Right lobe of liver (tissue), 6 donors: Measurements from ENCODE around the gene VPS36. TPM values are rescaled to one million over a fixed set of nuclear protein-coding genes. Genes with fewer than 3 reads are reported as not detected.
A peak's percentile ranks its signal among the peaks of the same experiment; 100 is the strongest.
"Not testable (repeated sequence)": the region's sequence is repeated elsewhere in the genome, so short reads cannot be mapped to it uniquely, and the experiment has no call there.

Experiments used
- ATAC-seq, 4 donors: fragments of 200-7000 bp; cut with Tn5 transposase; one replicate each; pipeline ENCODE4 v1.9.1; 2020; ENCODE audit warnings: mild to moderate bottlenecking in 4 of 4, moderate library complexity in 4 of 4
- DNase-seq, 3 donors: peaks; one replicate each; pipeline ENCODE4 v3.0.0-alpha.2; 2020
- H3K27ac ChIP-seq, 3 donors: fragments of 200-600 bp; one replicate each; pipeline ENCODE4 v1.8.0; 2022
- H3K27me3 ChIP-seq, 2 donors: fragments of 200-600 bp; one replicate each; pipeline ENCODE4 v1.8.0; 2022
- H3K36me3 ChIP-seq, 4 donors: fragments of 200-600 bp; sonication (generic) in 1 of 4; one replicate each; pipeline versions ENCODE4 v1.5.1 to v1.8.0; 2017 to 2022; ENCODE audit warnings: control low read depth in 1 of 4
- H3K4me1 ChIP-seq, 4 donors: fragments of 200-600 bp; sonication (generic) in 1 of 4; one replicate each; pipeline versions ENCODE4 v1.5.1 to v1.8.0; 2017 to 2022; ENCODE audit warnings: control low read depth in 1 of 4
- H3K4me3 ChIP-seq, 3 donors: fragments of 200-600 bp; one replicate each; pipeline ENCODE4 v1.8.0; 2022
- H3K9me3 ChIP-seq, 4 donors: fragments of 200-600 bp; sonication (generic) in 1 of 4; one replicate each; pipeline versions ENCODE4 v1.5.1 to v1.8.0; 2017 to 2022; ENCODE audit warnings: control low read depth in 1 of 4
- POLR2A ChIP-seq: fragments of 450-650 bp; IDR thresholded peaks from one replicate; pipeline ENCODE4 v1.6.1; 2017; ENCODE audit warnings: antibody characterized with exemption, mild to moderate bottlenecking
- WGBS: methylation state at CpG from one replicate; pipeline ENCODE4 v1.1.6; 2018; ENCODE audit warnings: low coverage, low lambda C conversion rate; ENCODE audit not compliant: insufficient coverage; ENCODE audit errors: missing lambda C conversion rate; 5-methylcytosine and 5-hydroxymethylcytosine counted together
- intact Hi-C, 2 donors: fragments of 100-400 bp; cut with DNase I; formaldehyde crosslinking; loops; one replicate each; pipeline versions ENCODE4 v1.11.2 to v1.14.1; 2022
- total RNA-seq, 6 experiments: library from RNA; depleted of rRNA in 2 of 6; stranded (reverse); fragments of >200 nt in 2 of 6; fragmentation: NEBNext Ultra II Directional in 3 of 6; extraction: Animal tissue kit (Norgen Biotek cat#: 25700) in 3 of 6; gene quantifications; one replicate each; pipeline versions ENCODE4 v1.1.0 to v1.2.4, GENCODE V29; 2016 to 2023
- TF ChIP-seq, protein P1 (sequence below), 4 donors: fragments of 200-600 bp in 3 of 4; fragments of 450-650 bp in 1 of 4; IDR thresholded peaks; one replicate each; pipeline versions ENCODE4 v1.5.1 to v1.8.0; 2016 to 2022; ENCODE audit warnings: antibody characterized with exemption in 4 of 4, mild to moderate bottlenecking in 2 of 4
- donor health status: DM: no; HTN: yes; CAD: no.
- donor health status: DM: no; HTN: no; CAD: no.
- donor health status: DM: no; HTN: no; CAD: no.
- donor health status: DM: no; HTN: yes; CAD: no.
- donor health status: DM: no; HTN: yes; CAD: no.

Gene VPS36
- total RNA-seq, 6 experiments from 2014 or later = 14.6 to 25.7 (median 21.5) TPM

DNA sequence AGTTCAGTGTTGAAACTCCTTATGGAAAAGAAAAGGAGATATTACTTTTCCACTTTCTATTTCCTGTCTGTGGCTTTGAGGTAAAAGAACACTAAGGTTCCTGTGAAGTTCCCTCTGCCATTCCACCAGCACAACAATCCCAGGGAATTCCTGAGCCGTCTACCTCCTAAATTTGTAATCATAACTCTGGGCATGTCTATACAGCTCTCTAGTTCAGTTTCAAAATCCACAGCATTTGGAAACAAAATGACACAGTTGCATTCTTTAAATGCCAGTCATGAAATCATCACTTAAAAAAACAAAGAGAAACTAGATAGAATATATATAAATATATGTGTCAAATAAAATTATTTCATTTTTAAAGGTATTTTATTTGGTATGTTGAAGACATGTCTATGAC, 35.5 kb downstream of the VPS36 start:
- 30% methylated on average over 1 of the region's 1 CpG for WGBS
- no peak for TF ChIP-seq POLR2A
- TF ChIP-seq, protein P1, sequence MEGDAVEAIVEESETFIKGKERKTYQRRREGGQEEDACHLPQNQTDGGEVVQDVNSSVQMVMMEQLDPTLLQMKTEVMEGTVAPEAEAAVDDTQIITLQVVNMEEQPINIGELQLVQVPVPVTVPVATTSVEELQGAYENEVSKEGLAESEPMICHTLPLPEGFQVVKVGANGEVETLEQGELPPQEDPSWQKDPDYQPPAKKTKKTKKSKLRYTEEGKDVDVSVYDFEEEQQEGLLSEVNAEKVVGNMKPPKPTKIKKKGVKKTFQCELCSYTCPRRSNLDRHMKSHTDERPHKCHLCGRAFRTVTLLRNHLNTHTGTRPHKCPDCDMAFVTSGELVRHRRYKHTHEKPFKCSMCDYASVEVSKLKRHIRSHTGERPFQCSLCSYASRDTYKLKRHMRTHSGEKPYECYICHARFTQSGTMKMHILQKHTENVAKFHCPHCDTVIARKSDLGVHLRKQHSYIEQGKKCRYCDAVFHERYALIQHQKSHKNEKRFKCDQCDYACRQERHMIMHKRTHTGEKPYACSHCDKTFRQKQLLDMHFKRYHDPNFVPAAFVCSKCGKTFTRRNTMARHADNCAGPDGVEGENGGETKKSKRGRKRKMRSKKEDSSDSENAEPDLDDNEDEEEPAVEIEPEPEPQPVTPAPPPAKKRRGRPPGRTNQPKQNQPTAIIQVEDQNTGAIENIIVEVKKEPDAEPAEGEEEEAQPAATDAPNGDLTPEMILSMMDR (IDR thresholded peaks at IDR 0.05) = no peak
- Histone ChIP-seq H3K36me3 (peaks cover 0 to 47% (median 11%) of the 10 kb centered on the region in 4 donors), H3K27ac (no peak overlapping the region), H3K9me3 (no peaks in the 10 kb centered on the region), H3K4me1 (peaks cover 0 to 9% (median 0%) of the 10 kb centered on the region in 4 donors), H3K27me3 (no peaks in the 10 kb centered on the region), H3K4me3 (no peak overlapping the region)
- DNase-seq (no peak), ATAC-seq (no peak)
- intact Hi-C loops = no loop called here

DNA sequence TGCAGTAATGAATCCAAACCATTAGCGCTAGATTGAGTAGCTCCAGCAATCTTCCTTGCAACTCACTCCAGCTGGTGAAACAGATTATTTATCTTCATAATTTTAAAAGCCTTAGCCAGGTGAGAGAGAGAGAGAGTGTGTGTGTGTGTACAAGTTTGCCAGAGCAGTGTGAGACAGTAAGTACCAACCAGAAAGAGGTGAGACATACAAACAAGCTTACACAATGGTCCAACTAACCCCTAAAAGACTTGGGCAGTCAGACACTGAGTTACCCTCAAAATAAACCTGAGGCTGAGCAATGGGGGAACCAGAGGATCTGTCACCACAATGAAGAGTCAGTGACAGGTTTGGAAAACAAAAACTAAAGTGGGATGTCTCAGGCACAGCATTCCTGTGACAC, 36.4 kb downstream of the VPS36 start:
- WGBS = 100% methylated on average over 1 of the region's 1 CpG
- Histone ChIP-seq H3K4me3 (no peak overlapping the region), H3K9me3 (no peaks in the 10 kb centered on the region), H3K27ac (no peak overlapping the region), H3K4me1 (peaks cover 0 to 9% (median 0%) of the 10 kb centered on the region in 4 donors), H3K36me3 (peaks cover 0 to 44% (median 8%) of the 10 kb centered on the region in 4 donors), H3K27me3 (no peaks in the 10 kb centered on the region)
- ATAC-seq = no peak
- intact Hi-C loops = no loop called here
- no peak for DNase-seq
- TF ChIP-seq POLR2A = no peak
- TF ChIP-seq, protein P1 (IDR thresholded peaks at IDR 0.05) = no peak

DNA sequence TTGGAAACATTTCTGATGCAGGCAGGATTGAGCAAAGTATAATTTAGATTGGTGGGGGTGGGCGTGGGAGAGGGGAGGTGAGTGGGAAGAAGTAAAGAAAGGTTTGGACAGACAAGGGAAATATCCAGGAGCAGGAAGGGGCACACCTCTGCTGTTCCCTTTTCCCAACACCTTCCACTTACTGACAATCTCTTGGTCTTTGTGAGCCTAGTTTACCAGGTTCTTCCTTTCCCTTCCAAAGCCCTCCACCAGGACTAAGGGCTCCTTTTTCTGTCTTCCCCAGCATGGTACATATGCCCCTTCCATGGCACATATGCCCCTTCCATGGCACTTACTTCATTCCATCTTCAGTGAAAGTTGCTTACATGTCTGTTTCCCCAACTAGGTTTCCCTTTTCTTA, 38.3 kb downstream of the VPS36 start:
- TF ChIP-seq, protein P1 (IDR thresholded peaks at IDR 0.05) = no peak
- peak overlapping the region in 1 of 3 donors; percentile 35 for H3K27ac ChIP-seq
- DNase-seq (no peak), ATAC-seq (peak; percentile 26 to 37 (median 37))
- H3K36me3 ChIP-seq = peaks cover 0 to 30% (median 5%) of the 10 kb centered on the region in 4 donors
- intact Hi-C loops = no loop called here
- no peak overlapping the region for H3K4me3 ChIP-seq
- no peaks in the 10 kb centered on the region for H3K9me3 ChIP-seq
- 60% methylated on average over 1 of the region's 1 CpG for WGBS
- no peaks in the 10 kb centered on the region for H3K27me3 ChIP-seq
- H3K4me1 ChIP-seq = peaks cover 0 to 9% (median 0%) of the 10 kb centered on the region in 4 donors

- intact Hi-C loops = no loop called here
- DNase-seq (no peak), ATAC-seq (peak; percentile 83 to 97 (median 88))
- peak overlapping the region in 2 of 3 donors; percentile 5 to 35 for H3K27ac ChIP-seq
- H3K27me3 ChIP-seq = no peaks in the 10 kb centered on the region
- peaks cover 0 to 13% (median 0%) of the 10 kb centered on the region in 4 donors for H3K4me1 ChIP-seq
- H3K36me3 ChIP-seq = peaks cover 0 to 25% (median 5%) of the 10 kb centered on the region in 4 donors
- no peak overlapping the region for H3K4me3 ChIP-seq
- H3K9me3 ChIP-seq = no peaks in the 10 kb centered on the region
- WGBS = 44% methylated on average over 4 of the region's 4 CpGs
- no peak for TF ChIP-seq POLR2A
- TF ChIP-seq, protein P1 (IDR thresholded peaks at IDR 0.05) = no peak
Observed at GRCh38 chr13:52411629-52412028, 38.8 kb downstream of the VPS36 start.

DNA sequence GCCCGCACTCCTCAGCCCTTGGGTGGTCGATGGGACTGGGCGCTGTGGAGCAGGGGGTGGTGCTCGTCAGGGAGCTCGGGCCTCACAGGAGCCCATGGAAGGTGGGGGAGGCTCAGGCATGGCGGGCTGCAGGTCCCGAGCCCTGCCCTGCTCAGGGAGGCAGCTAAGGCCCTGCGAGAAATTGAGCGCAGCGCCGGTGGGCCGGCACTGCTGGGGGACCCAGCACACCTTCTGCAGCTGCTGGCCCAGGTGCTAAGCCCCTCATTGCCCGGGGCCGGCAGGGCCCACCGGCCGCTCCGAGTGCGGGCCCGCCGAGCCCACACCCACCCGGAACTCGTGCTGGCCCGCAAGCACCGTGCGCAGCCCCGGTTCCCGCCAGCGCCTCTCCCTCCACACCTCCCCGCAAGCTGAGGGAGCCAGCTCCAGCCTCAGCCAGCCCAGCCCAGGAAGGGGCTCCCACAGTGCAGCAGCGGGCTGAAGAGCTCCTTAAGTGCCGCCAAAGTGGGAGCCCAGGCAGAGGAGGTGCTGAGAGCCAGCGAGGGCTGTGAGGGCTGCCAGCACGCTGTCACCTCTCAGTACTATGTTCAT, 42.3 kb downstream of the VPS36 start:
- DNase-seq, intact Hi-C loops: not testable (repeated sequence)

GRCh38 chr13:52407436-52407835, 43.0 kb downstream of the VPS36 start:
- H3K4me3 ChIP-seq, H3K36me3 ChIP-seq, ATAC-seq, H3K9me3 ChIP-seq, DNase-seq, H3K27ac ChIP-seq, H3K27me3 ChIP-seq, intact Hi-C loops: not testable (repeated sequence)
- WGBS = 100% methylated on average over 1 of the region's 12 CpGs
- H3K4me1 ChIP-seq = peaks cover 0 to 23% (median 2%) of the 10 kb centered on the region in 4 donors

More for the DNA sequence above, 42.3 kb downstream of the VPS36 start:
- H3K36me3 ChIP-seq, ATAC-seq, H3K27ac ChIP-seq, H3K27me3 ChIP-seq, H3K4me3 ChIP-seq, H3K9me3 ChIP-seq: not testable (repeated sequence)
- H3K4me1 ChIP-seq = peaks cover 0 to 23% (median 2%) of the 10 kb centered on the region in 4 donors
- WGBS = no CpG with 5 or more reads among the region's 33 CpGs
